Measurements from ENCODE around the gene CCL7. TPM values are rescaled to one million over a fixed set of nuclear protein-coding genes. Genes with fewer than 3 reads are reported as not detected.

The CCL7 gene
- total RNA-seq, 1 experiment from 2014 or later, result not detected

GRCh38 chr17:34311291-34311690 is 41.3 kb downstream of the CCL7 start:
- intact Hi-C loops (cut with micrococcal nuclease), result no loop called here
- H3K36me3 Mint-ChIP-seq (ENCODE audit: insufficient read depth, unreplicated experiment), result no peaks in the 10 kb centered on the region
- H3K4me3 Mint-ChIP-seq (ENCODE audit: unreplicated experiment), result no peak overlapping the region
- ChIA-PET POLR2A (no interaction called here), CTCF (interaction anchor here (0.5 kb wide), 1 partner anchor 1402 kb away, joined by 4 read pairs; no protein-coding TSS in a partner anchor)
- peaks cover 9% of the 10 kb centered on the region for H3K4me1 Mint-ChIP-seq (ENCODE audit: insufficient read depth, unreplicated experiment)
- H3K9me3 Mint-ChIP-seq (ENCODE audit: unreplicated experiment), result no peaks in the 10 kb centered on the region
- no peak for TF ChIP-seq CTCF (IDR thresholded peaks at IDR 0.05; ENCODE audit: unreplicated experiment)
- H3K27ac Mint-ChIP-seq (ENCODE audit: low read depth, unreplicated experiment), result no peak overlapping the region
- no peaks in the 10 kb centered on the region for H3K27me3 Mint-ChIP-seq (ENCODE audit: insufficient read depth, unreplicated experiment)
- DNase-seq (ENCODE audit: unreplicated experiment), result no peak
- no TSS peak for BruUV-seq (replicated peaks)

GRCh38 chr17:34312080-34312479 is 42.1 kb downstream of the CCL7 start:
- CTCF ChIA-PET, result interaction anchor here (0.7 to 0.8 kb wide), 2 partner anchors 49 to 112 kb away, joined by 3 read pairs; no protein-coding TSS in a partner anchor
- TF ChIP-seq CTCF (IDR thresholded peaks at IDR 0.05; ENCODE audit: unreplicated experiment), result no peak
- BruUV-seq (replicated peaks), result no TSS peak
- POLR2A ChIA-PET, result no interaction called here
- H3K4me3 Mint-ChIP-seq (ENCODE audit: unreplicated experiment), result no peak overlapping the region
- intact Hi-C loops (cut with micrococcal nuclease), result no loop called here
- no peak for DNase-seq (ENCODE audit: unreplicated experiment)
- H3K4me1 Mint-ChIP-seq (ENCODE audit: insufficient read depth, unreplicated experiment), result peaks cover 9% of the 10 kb centered on the region
- no peak overlapping the region for H3K27ac Mint-ChIP-seq (ENCODE audit: low read depth, unreplicated experiment)
- no peaks in the 10 kb centered on the region for H3K36me3 Mint-ChIP-seq (ENCODE audit: insufficient read depth, unreplicated experiment)
- H3K9me3 Mint-ChIP-seq (ENCODE audit: unreplicated experiment), result no peaks in the 10 kb centered on the region
- H3K27me3 Mint-ChIP-seq (ENCODE audit: insufficient read depth, unreplicated experiment), result no peaks in the 10 kb centered on the region

GRCh38 chr17:34313164-34313563 is 43.1 kb downstream of the CCL7 start:
- Mint-ChIP-seq H3K9me3 (ENCODE audit: unreplicated experiment) (no peaks in the 10 kb centered on the region), H3K4me3 (ENCODE audit: unreplicated experiment) (no peak overlapping the region), H3K27ac (ENCODE audit: low read depth, unreplicated experiment) (no peak overlapping the region), H3K36me3 (ENCODE audit: insufficient read depth, unreplicated experiment) (no peaks in the 10 kb centered on the region), H3K27me3 (ENCODE audit: insufficient read depth, unreplicated experiment) (no peaks in the 10 kb centered on the region), H3K4me1 (ENCODE audit: insufficient read depth, unreplicated experiment) (peaks cover 9% of the 10 kb centered on the region)
- no TSS peak for BruUV-seq (replicated peaks)
- no peak for TF ChIP-seq CTCF (IDR thresholded peaks at IDR 0.05; ENCODE audit: unreplicated experiment)
- ChIA-PET POLR2A (no interaction called here), CTCF (no interaction called here)
- DNase-seq (ENCODE audit: unreplicated experiment), result no peak
- intact Hi-C loops (cut with micrococcal nuclease), result no loop called here

- BruUV-seq (replicated peaks), result no TSS peak
- Mint-ChIP-seq H3K4me3 (ENCODE audit: unreplicated experiment) (no peak overlapping the region), H3K4me1 (ENCODE audit: insufficient read depth, unreplicated experiment) (peaks cover 9% of the 10 kb centered on the region), H3K36me3 (ENCODE audit: insufficient read depth, unreplicated experiment) (no peaks in the 10 kb centered on the region), H3K27me3 (ENCODE audit: insufficient read depth, unreplicated experiment) (no peaks in the 10 kb centered on the region), H3K27ac (ENCODE audit: low read depth, unreplicated experiment) (peak overlapping the region; percentile 50), H3K9me3 (ENCODE audit: unreplicated experiment) (no peaks in the 10 kb centered on the region)
- ChIA-PET CTCF (no interaction called here), POLR2A (interaction anchor here (0.6 kb wide), 1 partner anchor 416 kb away, joined by 5 read pairs; no protein-coding TSS in a partner anchor)
- TF ChIP-seq CTCF (IDR thresholded peaks at IDR 0.05; ENCODE audit: unreplicated experiment), result no peak
- intact Hi-C loops (cut with micrococcal nuclease), result no loop called here
- no peak for DNase-seq (ENCODE audit: unreplicated experiment)
These were observed 44.3 kb downstream of the CCL7 start for GRCh38 chr17:34314279-34314678.
